Fibroblast of skin of abdomen (primary cell): ENCODE data around the gene NISCH.

ENCODE experiments used
- DNase-seq: peaks from one replicate; pipeline ENCODE4 v3.0.0-alpha.2; 2013

Gene NISCH

DNA sequence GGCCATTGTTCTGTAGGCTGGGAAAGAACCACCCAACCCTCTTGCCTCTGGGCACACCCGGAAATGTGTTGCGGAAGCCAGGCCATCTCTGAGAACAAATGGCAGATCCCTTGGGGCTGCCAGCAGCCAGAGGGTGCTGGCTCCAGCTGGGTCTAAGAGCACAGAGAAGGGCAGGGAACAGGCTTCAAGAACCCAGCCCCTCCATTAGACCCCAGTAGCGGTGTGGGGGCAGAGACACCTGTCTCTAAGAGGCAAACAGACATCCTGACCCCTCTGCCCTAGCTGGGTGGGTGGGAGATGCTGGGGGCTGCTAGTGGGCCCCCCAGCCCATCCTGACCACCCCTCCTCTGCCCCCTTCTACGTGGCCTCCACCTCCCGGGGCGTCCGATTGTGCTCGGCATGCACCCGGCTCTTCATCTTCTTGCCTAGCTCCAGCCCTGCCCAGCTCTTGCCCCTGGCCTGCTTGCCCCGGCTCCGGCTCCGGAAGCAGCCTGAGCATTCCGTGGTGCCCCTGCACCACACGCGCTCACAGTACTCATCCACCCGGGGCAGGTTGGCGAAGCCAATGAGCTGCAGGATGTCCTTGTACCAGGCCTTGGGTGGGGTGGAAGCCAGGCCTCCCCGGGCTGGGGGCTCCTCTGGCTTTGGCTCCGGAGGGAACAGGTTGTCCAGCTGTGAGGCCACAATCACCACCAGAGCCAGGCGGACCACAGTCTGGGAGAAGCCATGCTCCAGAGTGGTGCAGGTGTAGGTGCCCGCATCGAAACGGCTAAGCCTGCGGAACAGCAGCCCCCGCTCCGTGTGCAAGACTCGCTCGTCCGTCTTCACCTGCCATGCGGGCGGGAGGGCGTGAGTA is 19.9 kb upstream of the NISCH start:
- no peak for DNase-seq

DNA sequence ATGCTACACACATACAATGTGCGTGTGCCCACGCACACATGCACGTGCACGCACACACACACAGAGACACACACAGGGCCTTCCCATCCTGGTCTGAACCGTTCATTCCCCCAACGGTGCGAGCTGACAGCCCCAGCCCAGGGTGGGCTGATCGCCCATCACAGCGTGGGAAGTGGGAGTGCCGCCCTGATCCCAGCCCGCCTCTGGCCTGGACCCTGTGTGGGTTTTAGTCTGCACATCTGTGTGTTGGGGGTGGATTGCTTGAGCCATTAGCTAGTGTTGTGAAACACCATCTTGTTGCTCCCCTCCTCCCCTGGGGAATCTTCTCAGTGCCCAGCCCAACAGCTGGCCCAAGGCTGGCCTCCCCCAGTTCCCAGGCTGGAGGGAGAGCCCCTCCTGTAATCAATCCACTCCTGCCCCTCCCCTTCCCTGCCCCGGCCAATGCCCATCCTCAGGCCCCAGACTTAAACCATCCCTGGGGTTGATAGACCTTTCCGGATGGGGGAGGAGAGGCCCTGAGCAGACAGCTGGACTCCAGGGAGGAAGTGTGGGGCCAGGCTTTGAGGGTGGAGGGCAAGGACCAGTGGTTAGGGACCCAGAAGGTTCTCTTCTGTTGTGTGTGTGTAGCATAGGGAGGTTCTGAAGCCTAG is 18.8 kb upstream of the NISCH start:
- DNase-seq, result peak; percentile 38

DNA sequence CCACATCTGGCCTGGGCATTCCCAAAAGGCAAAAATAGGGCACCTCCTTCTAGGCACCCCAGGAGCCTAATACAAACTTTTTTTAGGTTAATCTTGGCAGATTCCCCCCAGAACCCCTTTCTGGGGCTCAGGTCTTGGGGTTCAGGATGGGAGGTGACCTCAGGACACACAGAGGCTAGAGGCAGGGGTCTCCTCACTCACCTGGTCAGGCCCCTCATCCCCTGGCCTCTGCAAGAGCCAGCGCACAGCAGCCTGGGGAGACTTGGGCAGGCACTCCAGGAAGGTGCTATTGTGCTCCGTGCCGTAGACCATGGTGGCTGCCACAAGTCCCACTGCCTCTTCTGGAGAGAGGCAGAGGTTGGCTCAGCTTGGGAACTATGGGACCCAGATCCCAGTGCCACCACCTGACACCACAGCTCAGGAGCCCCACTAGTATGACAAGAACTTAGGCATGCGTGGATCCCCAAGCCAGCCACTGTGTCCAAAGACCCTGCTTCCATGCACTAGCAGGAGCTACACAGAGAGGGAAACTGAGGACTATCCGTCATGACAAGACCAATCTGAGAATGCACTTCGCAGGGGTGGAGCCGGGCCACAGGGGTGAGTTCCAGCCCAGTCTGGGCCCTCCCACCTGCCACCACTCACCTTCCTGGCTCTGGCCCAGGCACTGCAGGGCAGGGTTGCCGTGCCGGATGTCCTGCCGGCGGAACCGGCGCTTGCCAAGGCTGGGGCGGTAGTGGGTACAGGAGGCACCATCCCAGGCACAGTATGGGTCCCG is 17.9 kb upstream of the NISCH start:
- no peak for DNase-seq

DNA sequence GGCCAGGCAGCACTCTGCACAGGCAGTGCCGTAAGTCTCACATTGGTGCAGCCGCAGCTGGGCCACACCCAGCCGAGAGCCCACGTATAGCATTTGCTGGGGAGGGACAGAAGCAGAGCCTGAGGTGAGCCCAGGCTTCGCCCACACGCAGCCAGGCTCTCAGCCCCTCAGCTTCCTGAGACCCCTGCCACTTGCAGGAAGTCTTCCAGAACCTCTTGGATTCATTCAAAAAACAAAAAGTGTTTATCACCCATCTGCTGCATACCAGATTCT is 17.4 kb upstream of the NISCH start:
- no peak for DNase-seq

DNA sequence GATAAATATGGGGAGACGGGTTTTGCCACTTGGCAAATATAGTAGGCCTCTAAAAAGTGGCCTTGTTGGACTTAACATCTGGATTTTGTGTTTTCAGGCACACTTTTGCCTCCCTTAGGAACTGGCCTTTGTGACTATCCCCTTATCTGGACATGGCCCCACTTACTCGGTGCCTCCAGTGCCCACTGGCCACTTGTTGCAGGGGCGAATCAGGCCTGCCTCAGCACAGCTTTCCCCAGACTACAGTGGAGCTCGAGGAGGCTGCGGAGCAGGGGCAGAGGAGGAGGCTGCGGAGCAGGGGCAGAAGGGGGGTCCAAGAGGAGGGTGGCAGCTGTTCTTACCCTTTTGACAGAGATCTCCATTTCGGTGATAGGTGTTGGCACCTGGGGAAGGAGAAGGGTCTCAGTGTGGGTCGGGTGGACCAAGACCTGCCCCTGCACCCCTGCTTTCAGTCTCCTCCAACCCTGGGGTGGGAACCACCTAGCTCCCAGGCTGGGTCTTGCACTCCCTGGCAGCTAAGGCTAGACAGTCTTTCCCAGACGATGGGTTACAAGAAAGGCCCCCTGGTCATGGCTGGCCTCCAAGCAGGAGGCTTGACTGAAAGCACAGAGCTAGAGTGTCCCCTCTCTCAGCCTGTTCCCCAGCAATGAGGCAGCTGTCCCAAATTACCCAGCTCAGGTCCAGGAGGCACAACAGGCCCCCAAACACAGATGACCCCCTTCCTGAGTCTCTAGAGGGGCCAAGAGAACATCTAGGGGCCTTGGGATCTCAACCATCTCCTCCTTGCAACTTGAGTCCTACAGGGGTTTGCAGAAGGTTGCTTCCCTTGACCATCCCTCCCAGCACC is 16.6 kb upstream of the NISCH start:
- DNase-seq, result no peak

DNA sequence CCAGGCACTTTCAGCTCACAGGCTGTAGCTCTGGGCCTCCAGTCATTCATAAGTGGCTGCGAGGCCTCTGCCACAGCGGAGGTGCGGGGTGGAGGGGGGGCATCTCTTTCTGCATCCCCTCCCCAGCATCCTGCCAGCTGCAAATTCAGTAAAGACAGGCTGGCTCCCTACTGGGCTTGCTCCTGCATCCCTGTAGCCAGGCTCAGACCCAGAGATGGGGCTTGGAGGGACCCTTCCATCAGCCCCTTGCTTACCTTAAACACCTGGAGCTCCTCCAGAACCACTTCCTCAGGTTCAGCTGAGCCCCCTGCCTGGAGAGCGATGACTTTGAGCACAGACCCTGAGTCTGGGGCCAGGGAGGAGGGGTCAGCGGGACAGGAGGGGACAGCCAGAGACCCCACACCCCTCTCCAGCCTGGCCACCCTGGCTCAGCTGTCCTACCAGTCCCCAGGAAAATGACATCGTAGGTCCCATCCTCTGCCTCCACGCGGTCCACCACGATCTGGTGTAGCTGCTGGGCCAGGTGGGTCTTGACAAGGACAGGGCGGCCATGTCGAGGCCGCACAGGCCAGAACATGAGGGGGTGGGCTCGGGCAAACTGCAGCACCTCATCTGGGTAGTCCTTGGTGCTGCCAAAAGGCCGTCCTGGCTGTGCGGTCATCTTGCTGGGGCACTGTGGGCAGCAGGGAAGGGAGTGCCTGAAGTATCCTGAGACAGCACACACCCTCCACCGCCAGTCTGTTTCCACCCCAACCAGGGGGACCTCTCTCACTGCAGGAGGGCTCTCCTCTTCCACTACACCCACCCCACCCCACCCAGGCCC is 15.8 kb upstream of the NISCH start:
- no peak for DNase-seq

DNA sequence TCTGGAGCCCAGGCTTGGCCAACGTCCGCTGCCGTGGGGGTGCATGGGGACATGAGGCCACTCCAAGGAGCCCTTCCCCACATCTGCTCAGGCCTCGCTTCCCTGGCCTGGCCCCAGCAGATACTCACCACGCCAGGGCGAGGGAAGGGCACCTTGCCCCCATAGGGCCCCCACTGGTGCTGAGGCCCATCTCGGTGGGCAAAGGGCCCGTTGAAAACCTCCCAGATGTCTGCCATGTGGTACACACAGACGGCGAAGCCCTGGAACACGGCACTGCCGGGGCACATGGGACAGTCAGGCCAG is 15.2 kb upstream of the NISCH start:
- DNase-seq, result no peak

DNA sequence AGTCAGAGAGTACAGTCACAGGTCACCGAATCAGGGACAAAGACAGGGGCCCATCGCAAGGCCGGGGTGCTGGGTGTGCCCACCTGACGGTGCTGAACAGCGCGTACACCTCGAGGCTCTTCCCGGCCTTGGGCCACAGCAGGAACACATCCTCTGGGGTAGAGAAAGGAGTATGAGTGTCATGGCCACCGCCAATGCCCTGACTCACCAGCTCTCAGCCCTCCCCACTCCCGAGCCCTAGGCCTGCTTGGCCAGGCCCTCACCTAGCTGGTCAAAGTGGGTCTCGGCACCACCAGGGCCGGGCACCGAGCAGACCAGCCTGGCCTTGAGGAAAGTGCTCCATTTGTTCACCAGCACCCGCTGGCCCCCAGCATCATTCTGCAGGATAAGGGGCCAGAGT is 14.7 kb upstream of the NISCH start:
- DNase-seq, result no peak

DNA sequence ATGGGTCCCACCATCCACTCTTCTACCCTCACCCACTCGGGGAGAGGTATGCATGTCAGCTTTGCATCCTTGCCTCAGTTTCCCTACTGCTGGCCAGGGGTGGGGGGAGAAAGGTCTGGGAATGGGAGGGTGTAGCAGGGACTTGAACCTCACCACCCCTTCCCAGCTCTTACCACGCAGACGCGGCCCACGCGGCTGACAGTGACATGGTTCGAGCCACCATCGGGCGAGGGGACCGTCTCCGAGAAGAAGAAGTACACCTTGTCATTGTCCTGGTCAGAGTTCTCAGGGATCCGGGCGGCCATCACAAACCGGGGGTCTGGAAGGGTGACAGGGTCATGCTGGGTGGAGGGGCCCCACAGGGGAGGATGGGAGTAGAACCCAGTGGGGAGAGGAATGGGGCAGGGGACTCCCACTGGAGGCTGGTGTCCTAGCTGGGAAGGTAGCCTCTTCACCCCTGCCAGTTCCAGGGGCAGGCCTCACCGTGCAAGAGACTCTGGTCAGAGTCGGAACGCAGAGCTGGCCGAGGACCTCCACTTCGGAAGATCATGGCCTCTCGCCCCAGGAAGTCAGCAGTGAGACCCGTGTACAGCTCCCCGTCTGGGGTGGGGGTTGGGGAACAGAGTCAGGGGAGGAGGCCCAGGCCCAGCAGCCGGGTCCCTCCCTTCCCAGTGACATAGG is 14.2 kb upstream of the NISCH start:
- DNase-seq, result no peak

DNA sequence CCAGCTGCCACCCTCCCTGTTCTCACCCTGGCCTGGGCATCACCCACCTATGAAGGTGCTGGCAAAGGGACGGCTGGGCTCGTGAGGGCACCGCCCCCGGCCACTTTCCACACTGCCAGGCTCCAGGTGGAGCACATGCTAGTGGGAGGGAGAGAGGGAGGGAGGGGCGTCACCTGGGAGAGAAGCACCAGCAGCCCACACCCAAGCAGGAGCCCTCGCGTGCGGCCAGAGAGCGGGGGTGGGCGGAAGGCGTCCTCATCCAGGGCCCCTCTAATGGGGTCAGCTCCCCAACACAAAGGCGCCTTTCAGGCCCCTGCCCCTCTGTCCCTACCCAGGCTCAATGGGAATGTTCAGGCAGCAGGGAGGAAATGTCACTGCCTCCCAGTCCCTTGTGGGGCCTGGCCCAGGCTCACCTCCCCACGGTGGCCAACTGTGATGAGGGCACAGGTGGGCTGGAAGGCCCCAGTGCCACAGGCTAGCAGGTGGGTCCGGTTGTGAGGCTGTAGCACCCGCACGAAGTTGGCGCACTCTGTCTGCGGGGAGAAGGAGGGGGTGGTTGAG is 13.6 kb upstream of the NISCH start:
- DNase-seq, result no peak

DNA sequence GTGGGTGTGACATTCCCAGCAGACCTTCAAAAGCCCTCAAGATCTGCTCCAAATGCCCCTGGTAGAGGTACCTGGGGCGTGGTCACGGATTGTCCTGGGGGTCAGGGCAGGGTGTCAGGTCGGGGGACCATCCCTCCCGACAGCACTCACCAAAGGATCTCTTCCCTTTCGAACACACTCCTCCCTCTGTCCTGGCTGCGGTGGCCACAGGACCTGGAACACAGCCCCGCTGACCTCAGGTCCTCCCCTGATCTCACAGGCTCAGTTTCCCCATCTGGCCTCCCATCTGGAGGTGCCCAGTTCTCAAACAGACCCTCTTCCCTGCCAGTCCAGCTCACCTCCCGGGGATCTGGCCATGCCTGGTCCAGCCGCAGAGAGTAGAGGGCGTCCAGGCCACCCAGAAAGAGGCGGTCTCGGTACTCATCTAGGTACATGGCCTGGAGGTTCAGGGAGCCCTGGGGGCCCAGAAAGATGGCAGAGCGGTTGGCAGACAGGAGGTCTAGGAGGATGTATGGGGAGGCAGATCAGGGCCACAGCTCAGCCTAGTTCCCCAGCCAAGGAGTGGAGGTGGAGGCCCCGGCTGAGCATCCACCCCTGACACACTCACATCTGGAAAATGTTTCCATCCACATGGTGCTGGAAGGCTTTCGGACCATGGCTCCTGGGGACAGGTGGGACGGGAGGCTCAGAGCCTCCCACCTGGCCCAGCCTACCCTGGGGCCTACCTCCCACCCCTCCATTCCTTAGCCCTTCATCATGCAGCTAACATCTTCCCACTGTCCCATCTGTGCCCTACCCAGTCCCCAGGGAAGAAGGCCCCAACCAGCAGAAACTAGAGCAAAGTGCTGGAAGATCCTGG is 12.8 kb upstream of the NISCH start:
- DNase-seq, result no peak

DNA sequence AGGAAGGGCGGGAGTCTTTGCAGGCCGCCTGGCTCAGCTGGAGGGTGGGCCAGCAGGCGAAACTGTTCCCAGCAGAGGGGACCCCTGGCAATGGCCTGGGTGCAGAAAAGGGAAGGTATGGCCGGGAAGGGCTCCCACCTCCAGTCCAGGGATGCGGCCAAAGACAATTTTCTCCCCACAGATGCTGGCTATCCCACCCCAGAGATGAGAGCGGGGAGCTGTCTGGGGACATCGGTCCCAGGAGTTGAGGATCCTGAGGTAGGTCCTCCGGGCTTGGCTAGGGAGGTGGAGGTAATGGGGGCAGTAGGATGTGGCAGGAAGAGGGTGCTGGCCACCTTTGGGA is 12.2 kb upstream of the NISCH start:
- no peak for DNase-seq

DNA sequence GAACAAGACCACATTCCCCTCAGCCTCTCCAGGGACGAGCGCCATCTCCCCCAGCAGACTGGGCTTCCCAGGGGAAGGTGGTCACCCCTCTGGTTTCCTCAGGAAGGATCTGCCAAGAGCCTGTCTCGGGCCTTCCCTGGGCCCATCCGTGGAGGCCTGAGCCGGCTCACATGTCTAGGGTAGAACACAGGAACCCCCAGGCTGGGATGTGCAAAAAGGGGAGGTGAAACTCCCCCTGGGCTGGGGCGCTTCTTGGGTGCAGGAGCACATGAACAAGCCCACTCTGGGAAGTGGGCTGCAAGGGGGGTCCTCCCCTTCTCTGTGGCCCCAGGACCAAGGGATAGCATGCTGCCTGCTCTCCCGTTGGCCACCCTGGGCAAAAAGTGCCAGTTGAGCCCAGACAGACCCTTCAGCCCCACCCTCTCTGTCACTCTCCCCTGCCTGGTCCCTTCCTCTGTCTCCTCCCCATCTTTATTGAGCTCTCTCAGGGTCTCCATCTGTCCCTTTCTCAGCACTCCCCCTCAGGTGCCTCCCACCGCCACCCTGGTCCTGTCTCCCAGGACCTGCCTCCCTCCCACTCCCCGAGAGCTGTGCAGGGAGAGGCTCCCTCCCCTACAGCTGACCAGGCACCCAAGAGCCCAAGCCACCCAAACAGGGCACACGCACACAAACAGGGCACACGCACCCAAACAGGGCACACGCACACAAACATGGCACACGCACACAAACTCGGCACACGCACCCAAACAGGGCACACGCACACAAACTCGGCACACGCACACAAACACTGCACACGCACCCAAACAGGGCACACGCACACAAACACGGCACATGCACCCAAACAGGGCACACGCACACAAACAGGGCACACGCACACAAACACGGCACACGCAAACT is 11.4 kb upstream of the NISCH start:
- DNase-seq, result no peak

DNA sequence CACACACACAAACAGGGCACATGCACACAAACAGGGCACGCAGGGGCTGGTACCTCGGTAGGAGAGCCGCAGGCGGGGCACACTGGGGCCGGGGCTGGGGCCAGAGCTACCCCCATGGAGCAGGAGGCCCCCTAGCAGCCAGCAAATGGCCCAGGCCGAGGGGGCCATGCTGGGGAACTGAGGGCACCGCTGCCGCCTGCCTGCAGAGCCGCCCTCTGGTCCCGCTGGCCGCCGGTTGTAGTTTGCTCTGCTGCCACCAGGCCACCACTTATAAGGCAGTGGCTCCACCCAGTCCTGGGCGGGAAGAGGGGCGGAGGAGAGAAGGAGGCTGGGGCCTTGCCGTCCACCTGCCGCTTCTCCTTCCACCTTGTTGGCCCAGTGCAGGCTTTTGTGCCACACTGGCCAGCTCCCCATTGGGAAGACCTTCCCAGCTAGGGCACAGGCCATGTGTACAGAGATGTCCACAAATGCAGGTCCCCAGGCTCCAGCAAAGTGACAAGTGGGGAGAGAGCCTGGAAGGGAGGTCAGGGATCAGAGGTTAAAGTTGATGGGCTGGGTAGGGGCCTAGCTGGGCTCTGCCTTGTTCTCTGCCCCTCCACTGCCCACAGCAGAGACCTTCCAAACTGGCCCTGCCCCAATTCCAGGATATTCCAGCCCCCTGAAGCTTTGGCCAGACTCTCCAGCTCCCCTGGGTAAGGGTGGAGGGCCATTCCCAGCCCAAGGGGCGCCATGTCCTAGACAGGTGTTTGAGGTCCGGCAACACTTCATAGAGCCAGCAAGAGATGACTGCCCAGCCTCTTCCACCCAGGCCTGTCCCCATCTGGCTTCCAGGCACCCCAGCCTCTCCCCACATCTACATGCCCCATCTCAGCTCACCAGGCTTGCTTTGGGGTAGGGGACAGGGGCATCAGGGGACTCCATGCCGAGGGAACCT is 10.3 kb upstream of the NISCH start, which contains the start of gene SEMA3G:
Gene SEMA3G, minus strand, starts transcription at position 244 of the 934 bp plus-strand sequence. Its CDS starts 76 bp downstream, at position 168.
- peak; percentile 26 for DNase-seq

DNA sequence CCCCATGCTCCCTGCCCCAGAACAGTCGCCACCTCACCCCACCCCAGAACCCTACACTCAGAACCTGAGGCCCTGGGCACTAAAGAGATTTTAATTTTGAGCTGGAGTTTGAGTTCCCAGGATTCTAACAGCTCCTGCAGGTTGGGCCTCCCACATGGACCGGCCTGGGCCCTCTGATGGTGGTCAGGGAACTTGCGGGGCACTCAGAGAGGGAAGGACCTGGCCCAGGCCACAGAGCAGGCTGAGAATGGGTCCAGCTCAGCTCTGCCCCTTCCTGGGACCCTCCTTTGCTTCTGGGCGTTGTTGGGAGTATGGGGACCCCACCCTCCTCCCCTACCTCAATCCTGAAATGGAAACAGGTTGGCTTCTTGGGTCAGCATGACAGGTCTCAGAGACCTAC is 9.4 kb upstream of the NISCH start:
- no peak for DNase-seq

DNA sequence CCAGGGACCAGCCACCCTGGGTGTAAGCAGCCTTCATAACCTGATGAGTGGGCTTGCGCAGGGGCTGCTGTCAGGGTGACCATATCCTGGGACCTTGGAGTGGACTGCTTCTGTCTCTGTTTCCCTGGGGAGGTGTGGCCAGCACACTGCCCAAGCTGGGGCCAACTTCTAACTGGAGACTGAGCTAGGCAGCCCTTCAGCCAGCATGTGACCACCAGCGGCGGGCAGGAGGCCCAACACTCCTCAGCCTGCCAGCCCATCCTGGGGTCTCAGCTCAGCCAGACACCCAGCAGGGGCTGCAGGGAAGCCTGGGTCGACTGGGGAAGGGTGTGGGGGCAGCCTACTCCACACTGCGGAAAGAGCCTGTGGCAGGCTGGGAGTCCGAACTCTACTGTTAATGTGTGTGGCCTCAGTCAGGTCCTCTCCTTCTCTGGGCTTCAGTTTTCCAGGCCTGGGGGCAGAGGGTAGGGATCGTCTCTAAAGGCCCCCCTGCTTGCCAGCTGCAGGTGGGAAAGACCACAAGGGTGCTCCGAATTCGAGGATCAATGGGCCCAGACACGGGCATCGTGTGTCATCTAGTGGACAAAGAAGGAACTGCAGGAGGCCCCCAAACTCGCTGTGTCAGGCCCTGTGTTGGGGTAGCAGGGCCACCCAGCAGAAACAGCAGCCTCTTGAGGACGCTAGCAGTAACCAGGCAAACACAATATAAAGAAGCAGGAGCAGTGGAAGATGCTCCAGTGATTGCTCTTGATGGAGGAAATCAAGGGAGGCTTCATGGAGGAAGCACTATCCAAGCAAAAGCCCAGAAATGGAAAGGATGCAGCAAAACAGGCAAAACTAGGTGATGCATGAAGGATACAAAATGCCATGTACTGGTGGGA is 8.5 kb upstream of the NISCH start:
- peak; percentile 56 for DNase-seq
